Stomach smooth muscle (tissue), 2 donors: ENCODE measurements around the gene TSPYL1.

Source experiments
- H3K27ac ChIP-seq: one replicate; pipeline ENCODE4 v1.7.0; 2013; ENCODE audit warnings: mild to moderate bottlenecking, low read length, inconsistent platforms
- H3K27me3 ChIP-seq, 2 donors: one replicate each; pipeline ENCODE4 v1.7.0; 2013; ENCODE audit warnings: low read length in 2 of 2; ENCODE audit not compliant: insufficient read depth in 2 of 2, control insufficient read depth in 1 of 2
- H3K36me3 ChIP-seq, 2 donors: one replicate each; pipeline ENCODE4 v1.7.0; 2013; ENCODE audit warnings: low read length in 2 of 2; ENCODE audit not compliant: control insufficient read depth in 2 of 2, insufficient read depth in 2 of 2
- H3K4me1 ChIP-seq: one replicate; pipeline ENCODE4 v1.7.0; 2013; ENCODE audit warnings: low read length; ENCODE audit not compliant: control insufficient read depth, insufficient read depth
- H3K4me3 ChIP-seq, 2 donors: one replicate each; pipeline ENCODE4 v1.7.0; 2013; ENCODE audit warnings: low read length in 2 of 2
- H3K9ac ChIP-seq, 2 donors: one replicate each; pipeline ENCODE4 v1.7.0; 2013; ENCODE audit warnings: low read length in 2 of 2, mild to moderate bottlenecking in 1 of 2
- H3K9me3 ChIP-seq, 2 donors: one replicate each; pipeline ENCODE4 v1.7.0; 2013; ENCODE audit warnings: low read length in 2 of 2; ENCODE audit not compliant: control insufficient read depth in 2 of 2
- donor health status: healthy.
- donor health status: Pancreatic carcinoma.

The TSPYL1 gene

DNA sequence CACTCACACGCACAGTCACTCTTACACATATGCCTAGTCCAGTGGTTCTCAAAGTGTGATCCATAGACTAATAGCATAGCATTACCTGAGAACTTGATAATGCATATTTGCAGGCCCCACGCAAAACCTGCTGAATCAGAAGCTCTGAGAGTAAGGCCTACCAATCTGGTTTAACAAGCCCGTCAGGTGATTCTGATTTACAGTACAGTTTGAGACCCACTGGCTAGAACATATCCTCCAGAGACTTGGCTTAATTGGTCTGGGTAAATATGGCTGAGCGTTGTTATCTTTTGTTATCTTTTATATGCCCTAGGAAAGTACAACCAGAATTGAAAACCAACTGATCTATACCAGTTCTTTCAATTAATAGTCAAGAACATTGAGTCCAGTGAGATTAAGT is 35.4 kb downstream of the TSPYL1 start:
- Histone ChIP-seq H3K4me3 (no peak overlapping the region), H3K4me1 (no peaks in the 10 kb centered on the region), H3K27me3 (no peaks in the 10 kb centered on the region), H3K9me3 (no peaks in the 10 kb centered on the region), H3K27ac (no peak overlapping the region), H3K9ac (no peak overlapping the region), H3K36me3 (peaks cover 0 to 4% of the 10 kb centered on the region in 2 donors)

DNA sequence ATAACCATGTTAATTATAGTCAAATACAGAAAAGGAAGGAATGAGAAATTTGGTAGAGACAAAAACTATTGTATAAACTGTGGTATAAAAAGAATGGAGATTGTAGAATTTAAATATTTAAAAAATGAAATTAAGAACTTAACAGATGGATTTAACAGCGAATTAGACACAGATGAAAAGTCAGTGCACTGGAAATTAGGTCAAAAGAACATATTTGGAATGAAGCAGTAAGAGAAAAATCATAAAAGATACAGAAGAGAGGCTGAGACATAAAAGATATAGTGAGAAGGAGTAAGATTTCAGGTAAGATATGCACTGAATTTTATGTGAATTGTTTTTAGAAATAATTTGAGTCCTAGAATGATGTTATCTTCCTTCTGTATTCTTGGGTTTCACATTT is 39.9 kb downstream of the TSPYL1 start:
- H3K9me3 ChIP-seq: no peaks in the 10 kb centered on the region
- no peaks in the 10 kb centered on the region for H3K27me3 ChIP-seq
- no peak overlapping the region for H3K4me3 ChIP-seq
- H3K27ac ChIP-seq: no peak overlapping the region
- H3K36me3 ChIP-seq: peaks cover 0 to 6% of the 10 kb centered on the region in 2 donors
- H3K4me1 ChIP-seq: no peaks in the 10 kb centered on the region
- no peak overlapping the region for H3K9ac ChIP-seq

DNA sequence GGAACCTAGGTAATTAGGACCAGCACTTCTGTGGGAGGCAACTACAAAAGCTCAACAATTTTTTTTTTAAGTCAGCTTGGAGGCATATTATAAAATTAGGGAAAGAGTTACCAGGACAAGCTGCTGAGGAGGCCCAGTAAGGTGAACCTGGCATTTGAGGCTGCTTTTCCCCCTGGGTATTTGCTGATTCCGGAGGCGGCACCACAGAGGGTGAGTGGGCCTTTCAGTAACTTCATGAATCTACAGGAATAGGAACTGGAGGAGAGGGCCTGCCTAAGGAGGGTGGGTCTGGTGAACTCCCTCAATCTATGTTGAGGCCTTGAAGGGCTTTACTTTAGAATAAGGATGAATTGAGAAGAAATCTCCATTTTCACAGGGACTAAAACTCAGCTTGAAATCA is 40.5 kb downstream of the TSPYL1 start:
- Histone ChIP-seq H3K4me3 (no peak overlapping the region), H3K4me1 (no peaks in the 10 kb centered on the region), H3K27ac (no peak overlapping the region), H3K27me3 (no peaks in the 10 kb centered on the region), H3K36me3 (peaks cover 0 to 6% of the 10 kb centered on the region in 2 donors), H3K9ac (no peak overlapping the region), H3K9me3 (no peaks in the 10 kb centered on the region)

DNA sequence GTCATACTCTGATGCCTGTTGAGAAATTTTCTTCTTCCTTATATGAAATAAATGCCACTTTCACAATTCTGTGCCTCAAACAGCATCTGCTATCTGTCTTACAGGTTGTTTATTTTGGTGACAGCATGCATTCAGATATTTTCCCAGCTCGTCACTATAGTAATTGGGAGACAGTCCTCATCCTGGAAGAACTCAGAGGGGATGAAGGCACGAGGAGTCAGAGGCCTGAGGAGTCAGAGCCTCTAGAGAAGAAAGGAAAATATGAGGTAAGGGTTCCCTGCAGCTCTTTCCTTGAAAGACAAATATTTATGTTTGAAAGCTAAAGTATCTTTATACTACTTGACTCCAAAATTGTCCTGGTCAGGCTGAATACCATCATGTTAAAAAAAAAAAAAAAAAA is 41.6 kb downstream of the TSPYL1 start:
- H3K27me3 ChIP-seq: no peaks in the 10 kb centered on the region
- no peak overlapping the region for H3K9ac ChIP-seq
- H3K27ac ChIP-seq: no peak overlapping the region
- H3K36me3 ChIP-seq: peaks cover 0 to 6% of the 10 kb centered on the region in 2 donors
- no peaks in the 10 kb centered on the region for H3K9me3 ChIP-seq
- H3K4me3 ChIP-seq: no peak overlapping the region
- no peaks in the 10 kb centered on the region for H3K4me1 ChIP-seq

DNA sequence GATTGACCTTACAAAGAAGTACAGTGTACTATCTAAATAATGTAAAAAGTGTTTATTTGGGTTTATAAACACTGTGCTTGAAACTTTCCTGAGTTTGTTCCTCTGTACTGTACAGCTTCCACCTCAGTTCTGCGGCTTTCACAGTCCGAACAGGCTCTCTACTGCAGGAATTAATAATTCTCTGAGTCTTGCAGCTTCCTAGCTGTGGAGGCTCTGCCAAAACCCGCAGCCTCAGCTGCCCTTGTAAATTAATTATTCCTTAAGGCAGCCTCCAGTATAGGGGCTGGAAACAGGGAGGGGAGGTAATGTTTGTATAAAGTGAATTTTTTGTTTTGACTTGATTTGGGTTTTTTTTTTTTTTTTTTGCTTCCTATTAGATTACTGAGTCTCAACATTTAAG is 45.0 kb downstream of the TSPYL1 start:
- no peak overlapping the region for H3K27ac ChIP-seq
- no peak overlapping the region for H3K9ac ChIP-seq
- H3K36me3 ChIP-seq: peaks cover 0 to 6% of the 10 kb centered on the region in 2 donors
- no peak overlapping the region for H3K4me3 ChIP-seq
- H3K9me3 ChIP-seq: no peaks in the 10 kb centered on the region
- no peaks in the 10 kb centered on the region for H3K27me3 ChIP-seq
- H3K4me1 ChIP-seq: no peaks in the 10 kb centered on the region

DNA sequence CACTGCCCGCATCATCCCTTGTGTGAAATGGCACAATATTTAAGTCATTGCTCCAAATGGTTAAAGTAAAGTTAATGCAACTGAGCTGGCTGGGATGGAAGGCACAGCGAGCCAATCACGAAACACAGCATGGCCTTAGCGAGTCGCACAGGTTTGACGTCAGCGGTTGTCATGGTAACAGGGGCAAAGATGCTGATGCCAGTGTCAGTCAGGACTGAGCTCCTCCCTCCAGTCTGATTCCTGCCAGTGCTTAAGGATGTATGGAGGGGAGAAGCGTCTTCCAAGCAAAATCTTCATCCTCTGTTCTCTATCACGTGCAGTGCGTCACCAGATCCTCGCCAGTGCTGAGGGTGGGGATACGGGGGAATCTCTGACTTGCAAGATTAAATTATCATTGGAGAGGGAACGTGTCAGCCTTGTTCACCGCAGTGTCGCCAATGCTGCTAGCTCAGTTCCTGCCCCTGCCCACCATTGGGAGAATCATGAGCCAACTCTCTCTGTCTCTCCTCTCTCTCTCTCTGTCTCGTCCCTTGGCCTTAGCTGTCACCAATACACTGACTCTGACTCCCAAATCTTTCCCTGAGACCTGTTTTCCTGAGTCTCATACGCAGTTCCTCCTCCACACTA is 50.3 kb downstream of the TSPYL1 start:
- H3K9ac ChIP-seq: peak overlapping the region in 1 of 2 donors; percentile 6
- H3K4me1 ChIP-seq: no peaks in the 10 kb centered on the region
- peak overlapping the region; percentile 70 to 71 for H3K4me3 ChIP-seq
- no peaks in the 10 kb centered on the region for H3K27me3 ChIP-seq
- H3K27ac ChIP-seq: no peak overlapping the region
- peaks cover under 1 to 1% of the 10 kb centered on the region in 2 donors for H3K36me3 ChIP-seq
- no peaks in the 10 kb centered on the region for H3K9me3 ChIP-seq
